SU-DHL-6 (cell line): ENCODE measurements around the gene MACC1.

Experiments
- H2AFZ ChIP-seq: fragments of 200-600 bp; sonication (generic); 2 replicates; pipeline ENCODE4 v1.6.1; 2014; ENCODE audit warnings: low read depth, mild to moderate bottlenecking, moderate library complexity, mixed read lengths, antibody characterized with exemption, low read length; ENCODE audit not compliant: severe bottlenecking
- H3F3A ChIP-seq: fragments of 200-600 bp; shearing (Covaris generic); 2 replicates; pipeline ENCODE4 v1.6.0; 2016; ENCODE audit warnings: antibody characterized with exemption, mild to moderate bottlenecking; ENCODE audit not compliant: insufficient read depth
- H3K27ac ChIP-seq: fragments of 200-600 bp; sonication (generic); 2 replicates; pipeline ENCODE4 v1.5.1; 2016; ENCODE audit warnings: low read depth, mild to moderate bottlenecking, low read length, moderate library complexity, mixed read lengths
- H3K27me3 ChIP-seq: fragments of 200-600 bp; sonication (generic), shearing (Covaris generic); 2 replicates; pipeline ENCODE4 v1.6.0; 2014; ENCODE audit warnings: mild to moderate bottlenecking, low read length
- H3K36me3 ChIP-seq: fragments of 200-600 bp; sonication (generic); 2 replicates; pipeline ENCODE4 v1.6.1; 2014; ENCODE audit warnings: mild to moderate bottlenecking, low read length, mixed read lengths
- H3K4me2 ChIP-seq: fragments of 300-600, 200-600 bp; shearing (Covaris generic), sonication (generic); 2 replicates; pipeline ENCODE4 v1.6.0; 2014; ENCODE audit warnings: low read length, low read depth, mild to moderate bottlenecking; ENCODE audit not compliant: poor library complexity, severe bottlenecking
- H3K4me3 ChIP-seq: fragments of 200-600 bp; sonication (generic); 2 replicates; pipeline ENCODE4 v1.5.1; 2014; ENCODE audit warnings: antibody characterized with exemption, low read length, mild to moderate bottlenecking, mixed read lengths; ENCODE audit not compliant: insufficient read depth, poor library complexity, severe bottlenecking
- H3K79me2 ChIP-seq: fragments of 200-600 bp; sonication (generic); 2 replicates; pipeline ENCODE4 v1.6.1; 2014; ENCODE audit warnings: mild to moderate bottlenecking, low read length, moderate library complexity; ENCODE audit not compliant: insufficient read depth
- H3K9ac ChIP-seq: fragments of 200-600 bp; sonication (generic); 2 replicates; pipeline ENCODE4 v1.7.0; 2014; ENCODE audit warnings: mild to moderate bottlenecking, low read length
- H3K9me2 ChIP-seq: fragments of 200-600 bp; sonication (generic); replicated peaks from 2 replicates; pipeline ENCODE4 v1.6.1; 2014; ENCODE audit warnings: low read length; ENCODE audit not compliant: insufficient read depth
- H3K9me3 ChIP-seq: fragments of 200-600 bp; sonication (generic); 2 replicates; pipeline ENCODE4 v1.6.1; 2014; ENCODE audit warnings: low read length, mixed read lengths; ENCODE audit not compliant: insufficient read depth
- H4K20me1 ChIP-seq: fragments of 200-600 bp; sonication (generic); 2 replicates; pipeline ENCODE4 v1.6.1; 2014; ENCODE audit warnings: low read depth, mild to moderate bottlenecking, antibody characterized with exemption, low read length, moderate library complexity, mixed read lengths
- CTCF ChIP-seq: fragments of 200-600 bp; sonication (generic); IDR thresholded peaks from one replicate; pipeline ENCODE4 v1.5.1; 2017; ENCODE audit warnings: antibody characterized with exemption, mild to moderate bottlenecking, low read length, moderate library complexity; ENCODE audit not compliant: insufficient read depth, poor library complexity, severe bottlenecking
- EZH2phosphoT487 ChIP-seq: fragments of 200-600 bp; sonication (generic), shearing (Covaris generic); conservative IDR thresholded peaks from 2 replicates; pipeline ENCODE4 v1.6.1; 2018; ENCODE audit warnings: mild to moderate bottlenecking, antibody characterized with exemption, low read length, moderate library complexity, mixed read lengths

MACC1 gene

GRCh38 chr7:20238194-20238753, 21.1 kb upstream of the MACC1 start:
- Histone ChIP-seq H4K20me1 (no peaks in the 10 kb centered on the region), H2AFZ (peak overlapping the region; percentile 65), H3K4me2 (peak overlapping the region; percentile 51), H3K79me2 (no peaks in the 10 kb centered on the region), H3F3A (0 out of 2 replicates have a peak, but pooled peaks cover 2% of the 10 kb centered on the region), H3K4me3 (no peak overlapping the region), H3K9ac (no peak overlapping the region; the same call in 1 of the 2 replicates), H3K9me2 (no peaks in the 10 kb centered on the region), H3K27me3 (no peaks in the 10 kb centered on the region), H3K36me3 (no peaks in the 10 kb centered on the region), H3K27ac (no peak overlapping the region), H3K9me3 (no peaks in the 10 kb centered on the region)
- no peak for TF ChIP-seq EZH2phosphoT487
- no peak for TF ChIP-seq CTCF

- Histone ChIP-seq H3K27me3 (no peaks in the 10 kb centered on the region), H3K36me3 (no peaks in the 10 kb centered on the region), H3K4me3 (no peak overlapping the region), H3F3A (0 out of 2 replicates have a peak, but pooled peaks cover 2% of the 10 kb centered on the region), H3K9me2 (no peaks in the 10 kb centered on the region), H2AFZ (no peak overlapping the region), H3K4me2 (no peak overlapping the region), H3K9ac (no peak overlapping the region), H3K27ac (no peak overlapping the region), H3K9me3 (no peaks in the 10 kb centered on the region), H4K20me1 (no peaks in the 10 kb centered on the region), H3K79me2 (no peaks in the 10 kb centered on the region)
- TF ChIP-seq EZH2phosphoT487 (no peak), CTCF (no peak)
These were observed 20.4 kb upstream of the MACC1 start for GRCh38 chr7:20237464-20238193.

GRCh38 chr7:20236790-20237189, 19.6 kb upstream of the MACC1 start:
- H3K4me2 ChIP-seq, result no peak overlapping the region
- H4K20me1 ChIP-seq, result no peaks in the 10 kb centered on the region
- H3F3A ChIP-seq, result 0 out of 2 replicates have a peak, but pooled peaks cover 2% of the 10 kb centered on the region
- no peaks in the 10 kb centered on the region for H3K27me3 ChIP-seq
- no peaks in the 10 kb centered on the region for H3K79me2 ChIP-seq
- no peaks in the 10 kb centered on the region for H3K9me2 ChIP-seq
- no peak overlapping the region for H3K4me3 ChIP-seq
- no peak overlapping the region for H3K27ac ChIP-seq
- no peak overlapping the region for H2AFZ ChIP-seq
- no peaks in the 10 kb centered on the region for H3K9me3 ChIP-seq
- no peak overlapping the region for H3K9ac ChIP-seq
- no peaks in the 10 kb centered on the region for H3K36me3 ChIP-seq
- TF ChIP-seq EZH2phosphoT487, result no peak
- no peak for TF ChIP-seq CTCF
